T-helper 22 cell (primary cell): ENCODE measurements around the gene TEX22.

Source experiments
- DNase-seq: peaks from one replicate; pipeline ENCODE4 v3.0.0-alpha.2; 2020; ENCODE audit warnings: low read depth

The TEX22 gene

DNA sequence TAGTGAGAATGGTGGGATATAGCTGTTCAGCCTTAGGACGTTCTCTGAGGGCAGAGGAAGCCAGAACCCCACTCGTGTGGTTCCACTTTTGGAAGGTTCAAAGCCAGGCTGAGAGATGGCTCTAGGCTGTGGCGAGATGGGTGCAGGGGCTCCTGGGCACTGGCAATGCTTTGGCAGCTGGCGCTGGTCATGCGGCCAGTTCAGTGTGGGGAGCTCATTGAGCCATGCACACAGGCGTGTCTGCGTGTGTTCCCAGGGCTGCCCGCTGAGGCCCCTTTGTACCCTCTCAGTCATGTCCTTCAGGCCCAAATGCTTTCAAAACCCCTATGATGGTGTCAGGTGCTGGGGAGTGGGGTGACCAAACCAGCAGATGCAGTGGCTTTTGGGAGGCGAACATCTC lies 1.7 kb downstream of the TEX22 start:
- no peak for DNase-seq

GRCh38 chr14:105401699-105402098 lies 3.4 kb downstream of the TEX22 start:
- no peak for DNase-seq

GRCh38 chr14:105408592-105408991 lies 10.3 kb downstream of the TEX22 start:
- DNase-seq: no peak

GRCh38 chr14:105409364-105409763 lies 11.0 kb downstream of the TEX22 start:
- no peak for DNase-seq

DNA sequence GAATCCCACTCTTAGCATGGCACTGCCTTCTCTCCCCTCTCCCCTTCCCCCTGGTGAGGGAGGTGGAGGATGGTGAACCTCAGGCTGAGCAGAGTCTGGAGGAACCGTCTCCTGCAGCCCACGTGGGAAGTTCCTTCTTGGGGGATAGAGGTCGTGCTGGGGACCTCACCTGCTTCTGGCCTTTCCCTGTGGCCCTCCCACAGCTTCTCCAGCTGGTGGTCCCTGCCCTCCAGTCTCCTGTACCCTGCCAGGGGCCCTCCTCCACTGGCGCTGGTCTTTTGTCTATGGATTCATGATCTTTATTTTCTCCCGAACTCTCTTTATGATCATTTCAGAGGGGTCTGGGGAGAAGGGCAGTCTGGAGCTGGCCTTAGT lies 12.3 kb downstream of the TEX22 start:
- no peak for DNase-seq

GRCh38 chr14:105411017-105411941 lies 12.9 kb downstream of the TEX22 start:
- DNase-seq: no peak

GRCh38 chr14:105411985-105412770 lies 13.8 kb downstream of the TEX22 start:
- no peak for DNase-seq

GRCh38 chr14:105412771-105413543 lies 14.6 kb downstream of the TEX22 start:
- DNase-seq: no peak

GRCh38 chr14:105413544-105413886 lies 15.2 kb downstream of the TEX22 start:
- DNase-seq: no peak

- peak; percentile 39 for DNase-seq
These were observed 16.4 kb downstream of the TEX22 start for GRCh38 chr14:105414456-105415371.

- no peak for DNase-seq
These were observed 17.4 kb downstream of the TEX22 start for GRCh38 chr14:105415481-105416428.

GRCh38 chr14:105416671-105417070 lies 18.3 kb downstream of the TEX22 start:
- DNase-seq: no peak

DNA sequence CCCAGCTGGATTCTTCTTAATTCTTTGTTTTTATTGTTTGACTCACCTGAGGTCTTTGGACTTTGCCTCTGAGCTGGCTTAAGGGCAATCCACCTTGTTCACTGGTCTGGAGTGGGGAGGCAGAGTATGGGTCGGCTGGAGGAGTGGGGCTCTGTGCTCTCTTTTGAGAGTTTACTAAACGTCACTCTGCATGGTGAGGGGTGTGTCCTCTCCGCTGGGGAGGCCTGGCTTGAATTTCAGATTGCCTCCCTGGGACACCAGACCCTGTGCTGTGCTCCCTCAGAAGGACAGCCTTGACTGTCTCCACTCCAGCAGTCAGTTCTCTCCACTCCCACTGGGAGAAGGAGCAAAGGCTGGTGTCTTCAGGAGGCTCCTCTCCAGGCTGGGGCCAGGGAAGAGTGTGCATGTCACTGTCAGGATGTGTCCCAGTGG lies 19.4 kb downstream of the TEX22 start:
- DNase-seq: no peak

DNA sequence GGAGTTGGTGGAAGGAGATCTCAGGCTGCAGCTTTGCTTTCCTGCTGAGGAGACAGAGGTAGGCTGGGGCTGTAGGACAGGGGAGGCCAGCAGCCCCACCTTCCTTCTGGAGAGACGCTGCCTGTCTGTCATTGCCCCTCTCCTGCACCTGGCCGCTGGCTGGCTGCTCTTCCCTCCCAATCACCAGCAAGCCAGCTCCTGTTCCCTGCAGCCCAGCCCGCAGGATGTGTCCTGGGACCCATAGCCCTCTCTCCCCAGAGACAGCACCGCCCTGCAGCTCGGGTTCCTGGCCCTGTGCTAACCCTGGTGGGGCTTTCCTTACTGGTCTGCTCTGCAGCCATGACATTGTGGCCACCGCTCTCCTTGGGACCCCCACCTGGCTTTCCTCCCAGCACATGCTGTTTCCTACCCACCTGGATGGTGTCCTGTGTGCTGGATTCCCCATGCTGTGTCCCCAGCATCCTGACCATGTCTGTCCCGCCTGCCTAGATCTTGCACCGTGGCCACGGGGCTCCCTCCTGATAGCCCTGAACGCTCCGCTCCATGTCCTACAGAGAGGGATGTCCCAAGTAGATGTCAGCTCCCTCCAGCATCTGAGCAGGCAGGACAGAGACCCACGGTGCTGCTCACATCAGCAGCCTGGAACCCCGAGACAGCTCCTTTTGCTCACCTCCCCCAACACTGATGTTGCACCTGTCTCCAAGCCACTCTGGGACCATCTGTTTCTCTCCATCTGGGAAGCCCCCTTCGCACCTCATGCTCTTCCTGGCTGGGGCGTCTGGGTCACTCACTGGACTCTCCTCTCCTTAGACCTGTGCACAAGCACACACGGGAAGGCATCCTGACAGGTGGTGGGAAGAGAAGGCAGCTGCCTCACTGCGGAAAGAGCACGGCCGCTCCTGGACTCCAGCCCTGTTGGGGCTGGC lies 20.2 kb downstream of the TEX22 start:
- no peak for DNase-seq

DNA sequence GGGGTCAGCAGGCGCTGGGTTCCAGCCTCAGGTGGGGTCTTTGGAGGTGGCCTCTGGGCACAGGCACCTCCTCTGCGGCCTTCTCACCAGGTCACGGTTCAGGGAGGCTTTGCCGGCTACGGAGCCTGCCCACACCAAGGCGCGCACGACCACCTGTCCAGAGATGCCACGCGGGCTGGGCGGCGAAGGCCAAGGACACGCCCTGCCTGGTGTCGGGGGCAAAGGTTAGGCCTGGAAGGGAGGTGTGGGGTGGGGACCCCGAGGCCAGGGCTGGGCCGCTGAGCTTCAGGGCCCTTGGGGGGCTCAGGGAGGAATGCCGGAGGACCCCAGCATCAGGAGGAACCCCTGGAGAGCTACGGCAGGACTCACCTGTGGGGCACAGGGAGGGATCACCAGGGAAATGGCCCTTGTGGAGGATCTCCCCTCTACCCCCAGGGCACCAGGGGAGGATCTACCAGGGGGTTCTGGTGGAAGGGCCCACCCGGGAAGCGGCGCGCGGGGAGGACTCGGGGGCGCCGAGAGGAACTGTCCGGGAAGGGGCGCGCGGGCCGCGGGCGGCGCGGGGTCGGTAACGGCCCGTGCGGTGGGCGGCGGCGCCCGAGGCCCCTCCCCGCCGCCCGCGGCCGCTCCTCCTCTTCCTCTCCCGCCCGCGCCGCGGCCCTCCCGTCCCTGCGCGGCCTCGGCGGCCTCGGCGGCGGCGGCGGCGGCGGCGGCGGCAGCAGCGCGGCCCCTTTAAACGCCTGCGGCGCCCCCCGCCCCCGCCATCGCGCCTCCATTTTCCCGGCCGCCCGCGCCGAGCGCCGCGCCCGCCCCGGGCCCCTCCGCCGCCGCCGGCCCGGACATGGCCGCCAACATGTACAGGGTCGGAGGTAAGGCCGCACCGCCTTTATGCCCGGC lies 21.1 kb downstream of the TEX22 start, which contains the start of gene MTA1:
TSS of gene MTA1 (plus strand) at position 633 of the 897 bp plus-strand sequence. CDS start at position 842, 209 bp downstream.
- DNase-seq: peak; percentile 30

DNA sequence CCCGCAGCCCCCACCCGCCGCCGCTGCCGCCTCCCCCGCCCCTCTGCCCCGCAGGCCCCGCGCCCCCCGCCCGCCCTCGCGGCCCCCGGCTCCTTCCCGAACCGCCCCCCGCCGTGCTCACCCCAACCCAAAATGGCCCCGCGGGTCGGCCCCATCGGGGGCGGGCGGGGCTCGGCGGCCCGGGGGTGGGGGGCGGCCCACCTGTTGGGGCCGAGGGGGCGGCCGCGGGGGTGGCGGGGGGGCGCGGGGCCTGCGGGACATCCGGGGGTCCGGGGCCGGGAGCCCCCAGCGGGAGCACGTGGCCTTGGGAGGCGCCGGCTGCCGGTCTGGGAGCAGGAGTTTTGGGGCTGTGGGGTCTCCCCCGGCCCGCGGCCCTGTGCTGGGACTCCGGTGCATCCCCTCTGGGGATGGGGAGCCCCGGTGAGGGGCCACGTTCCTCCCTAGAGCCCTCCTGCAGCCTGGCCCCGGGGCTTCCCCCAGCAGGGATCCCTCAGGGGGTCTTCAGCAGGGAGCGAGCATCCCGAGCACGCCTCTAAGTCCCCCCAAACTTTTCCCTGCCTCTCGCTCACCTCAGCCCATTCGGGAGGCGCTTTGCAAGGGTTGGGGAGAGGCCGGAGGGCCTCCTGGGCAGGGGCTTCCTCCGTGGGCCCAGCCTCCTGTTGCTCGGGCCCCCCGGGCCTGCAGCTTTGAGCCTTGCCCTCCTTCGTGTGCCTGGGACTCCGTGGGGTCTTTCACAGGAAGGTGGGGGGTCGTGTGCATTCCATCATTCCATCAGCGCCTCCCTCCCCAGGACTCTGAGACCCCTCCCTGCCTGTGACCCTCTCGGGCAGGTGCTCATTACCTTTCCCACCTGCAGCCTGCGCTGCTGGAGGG lies 22.0 kb downstream of the TEX22 start:
- no peak for DNase-seq
